GM21515 (cell line): ENCODE measurements around the gene RAB26.
"Not testable (repeated sequence)": the region's sequence is repeated elsewhere in the genome, so short reads cannot be mapped to it uniquely, and the experiment has no call there.

Source experiments
- ATAC-seq: cut with Tn5 transposase; IDR thresholded peaks from one replicate; pipeline ENCODE4 v1.9.1; 2021; ENCODE audit not compliant: unreplicated experiment

RAB26 gene

DNA sequence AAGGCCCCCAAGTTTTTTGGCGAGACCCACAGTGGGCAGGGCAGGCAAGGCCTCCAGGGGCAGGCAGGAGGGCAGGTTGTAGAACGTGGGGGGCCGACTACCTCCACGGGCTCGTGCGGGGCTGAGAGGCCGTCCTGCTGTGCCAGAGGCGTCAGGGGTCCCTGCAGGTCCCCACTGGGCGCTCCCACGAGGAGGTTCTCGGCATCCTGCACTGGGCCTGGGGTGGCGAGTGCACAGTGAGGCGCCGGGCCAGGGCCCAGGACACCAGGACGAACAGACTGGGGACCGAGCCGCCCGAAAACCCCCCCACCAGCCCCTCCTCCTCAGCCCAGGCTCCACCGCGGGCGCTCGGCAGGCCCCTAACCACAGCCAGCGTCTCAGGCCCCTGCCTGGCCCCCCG is 32.0 kb upstream of the RAB26 start:
- ATAC-seq = not testable (repeated sequence)

DNA sequence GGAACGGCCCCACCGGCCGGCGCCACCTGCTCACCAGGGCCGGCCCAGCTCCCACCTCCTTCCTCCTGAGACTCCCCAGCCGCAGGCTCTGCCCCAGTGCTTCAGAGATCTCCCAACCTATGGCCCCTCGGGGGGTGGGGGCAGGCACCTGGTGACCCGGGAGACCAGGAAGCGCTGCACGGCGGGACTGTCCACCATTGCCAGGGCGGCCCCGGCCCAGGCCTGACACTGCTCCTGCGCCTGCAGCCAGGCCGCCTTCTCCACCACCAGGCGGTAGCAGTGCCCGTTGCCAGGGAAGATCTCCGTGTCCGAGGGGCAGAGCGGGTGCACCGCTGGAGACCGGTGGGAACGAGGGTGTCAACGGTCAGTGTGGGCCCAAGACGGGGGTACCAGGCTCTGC is 31.1 kb upstream of the RAB26 start:
- not testable (repeated sequence) for ATAC-seq

DNA sequence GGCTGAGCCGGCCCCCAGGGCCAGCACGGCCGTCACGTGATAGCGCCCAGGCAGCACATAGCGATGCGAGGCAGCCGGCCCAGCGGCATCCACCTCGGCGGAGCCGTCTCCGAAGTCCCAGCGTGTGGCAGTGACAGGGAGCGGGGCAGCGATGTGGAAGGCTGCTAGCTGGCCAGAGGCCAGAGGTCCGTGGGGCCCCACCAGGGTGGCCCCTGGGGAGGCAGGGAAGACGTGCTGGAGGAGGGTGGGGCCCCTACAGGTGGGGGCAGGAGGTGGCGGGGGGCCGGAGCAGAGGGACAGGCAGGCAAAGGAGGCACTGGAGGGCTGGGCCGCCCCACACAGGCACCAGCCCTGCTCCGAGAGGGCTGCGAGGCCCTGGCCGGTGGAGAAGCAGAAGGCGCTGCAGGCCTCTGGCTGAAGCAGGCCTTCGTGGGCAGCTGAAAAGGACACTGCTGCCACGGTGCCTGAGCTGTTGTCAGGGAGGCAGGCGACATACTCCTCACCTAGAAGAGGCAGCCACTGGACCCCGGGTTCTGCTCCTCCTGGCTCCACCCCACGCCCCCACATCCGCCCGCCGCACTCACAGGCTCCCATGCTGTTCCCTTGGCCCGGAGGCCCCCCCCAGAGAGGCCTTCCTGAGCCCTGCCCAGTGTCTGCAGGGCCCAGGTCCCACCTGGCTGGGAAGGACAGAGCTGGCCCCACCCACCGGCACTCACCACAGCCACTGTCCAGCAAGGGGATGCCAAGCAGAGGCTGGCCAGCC is 30.3 kb upstream of the RAB26 start:
- ATAC-seq = not testable (repeated sequence)

DNA sequence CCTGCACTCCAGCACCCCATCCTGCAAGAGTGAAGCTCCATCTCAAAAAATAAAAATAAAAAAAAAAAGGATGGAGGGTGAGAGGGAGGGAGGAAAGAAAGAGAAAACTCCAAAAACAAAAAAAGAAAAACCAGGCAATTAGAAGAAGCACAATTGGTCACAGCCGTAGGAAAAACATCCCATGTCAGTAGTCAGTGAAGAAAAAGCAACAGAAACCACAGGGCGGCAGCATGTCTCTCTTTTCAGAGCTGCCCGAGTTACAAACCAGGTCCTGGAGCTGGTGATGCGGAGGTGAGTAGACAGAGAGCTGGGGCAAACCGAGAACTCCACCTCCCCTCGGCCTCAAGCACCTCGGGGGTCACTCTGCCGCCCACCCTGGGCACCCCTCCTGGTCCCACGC is 27.1 kb upstream of the RAB26 start:
- not testable (repeated sequence) for ATAC-seq

DNA sequence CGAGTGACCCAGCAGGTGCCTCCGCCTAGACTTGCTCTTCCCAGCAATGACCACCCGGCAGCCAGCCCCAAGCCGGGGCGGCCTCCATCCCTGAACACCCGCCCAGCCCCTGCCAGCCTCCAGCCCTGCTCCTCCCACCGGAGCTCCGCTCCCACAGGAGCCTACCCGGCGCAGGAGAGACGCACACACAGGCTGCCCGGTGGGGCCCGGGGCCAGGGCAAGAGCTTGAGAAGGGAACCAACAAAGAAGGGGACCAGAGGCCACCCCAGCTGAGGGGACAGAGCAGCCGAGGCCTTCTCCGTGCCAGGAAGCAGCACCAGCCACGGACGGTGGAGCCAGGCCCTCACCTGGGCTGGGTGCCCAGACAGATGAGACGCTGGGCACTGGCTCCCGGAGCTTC is 26.6 kb upstream of the RAB26 start:
- no peak for ATAC-seq

- no peak for ATAC-seq
Observed at GRCh38 chr16:2122429-2122828, 26.0 kb upstream of the RAB26 start.

DNA sequence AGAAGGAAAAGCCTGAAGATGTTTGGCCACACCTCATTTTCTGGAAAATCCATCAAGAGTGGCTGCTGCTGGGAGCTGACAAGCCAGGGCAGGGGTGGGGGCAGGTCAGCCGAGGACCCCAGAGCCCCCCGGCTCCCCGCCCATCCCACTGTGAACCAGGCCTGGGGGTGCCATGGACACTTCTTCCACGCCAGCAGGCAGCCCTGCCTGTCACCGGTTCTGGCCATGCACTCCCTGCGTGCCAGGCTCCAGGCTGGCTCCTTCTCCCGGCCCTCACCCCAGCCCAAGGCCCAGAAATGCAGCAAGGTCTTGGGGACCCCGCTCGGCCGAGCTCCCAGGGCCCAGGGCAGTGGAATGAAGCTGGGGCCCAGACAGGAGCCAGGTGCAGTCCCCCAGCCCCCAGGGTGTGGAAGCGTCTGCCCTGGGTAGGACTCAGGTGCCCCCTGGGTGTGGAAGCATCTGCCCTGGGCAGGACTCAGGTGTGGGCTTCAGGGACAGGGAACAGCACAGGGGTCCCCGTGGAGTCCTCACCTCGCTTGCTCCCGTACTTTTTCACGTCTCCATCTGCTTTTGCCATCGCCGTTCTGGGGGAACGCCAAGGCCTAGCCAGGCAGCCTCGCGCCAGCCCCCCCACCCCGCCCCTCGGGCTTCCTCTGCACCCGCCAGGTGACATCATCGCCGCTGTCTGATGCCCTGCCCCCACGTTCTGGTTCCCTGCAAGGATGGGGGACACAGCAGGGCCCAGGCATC is 25.3 kb upstream of the RAB26 start:
- not testable (repeated sequence) for ATAC-seq

DNA sequence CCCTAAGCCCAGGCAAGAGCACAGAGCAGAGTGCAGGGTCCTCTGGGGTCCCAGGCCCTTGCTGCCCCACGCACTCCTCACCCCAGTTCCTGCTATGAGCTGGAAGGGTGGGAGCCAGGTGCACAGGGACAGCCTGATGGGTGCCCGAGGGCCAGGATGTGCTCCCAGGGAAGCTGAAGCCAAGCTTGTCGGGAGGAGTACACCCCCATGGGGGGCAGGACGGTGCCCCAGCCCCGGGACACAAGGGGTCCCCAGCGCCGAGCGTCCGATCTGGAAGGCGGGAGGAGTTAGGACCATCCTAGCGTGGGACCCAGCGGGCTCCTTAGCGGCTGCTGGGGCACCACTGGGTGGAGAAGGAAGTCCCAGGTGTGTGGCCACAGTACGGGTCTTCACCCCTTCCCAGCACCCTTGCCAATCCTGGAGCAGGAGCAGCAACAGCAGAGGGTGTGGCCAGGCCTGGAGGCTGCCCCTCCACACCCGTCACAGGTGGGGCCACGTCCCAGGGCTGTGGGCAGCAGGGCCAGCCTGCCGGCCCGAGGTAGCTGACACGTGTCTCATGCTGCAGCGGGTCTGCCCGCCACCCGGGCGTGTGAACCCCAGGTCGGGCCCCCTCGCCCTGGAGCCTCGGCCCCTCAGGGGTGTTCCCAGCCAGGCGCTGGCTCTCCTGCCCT is 24.6 kb upstream of the RAB26 start:
- not testable (repeated sequence) for ATAC-seq

DNA sequence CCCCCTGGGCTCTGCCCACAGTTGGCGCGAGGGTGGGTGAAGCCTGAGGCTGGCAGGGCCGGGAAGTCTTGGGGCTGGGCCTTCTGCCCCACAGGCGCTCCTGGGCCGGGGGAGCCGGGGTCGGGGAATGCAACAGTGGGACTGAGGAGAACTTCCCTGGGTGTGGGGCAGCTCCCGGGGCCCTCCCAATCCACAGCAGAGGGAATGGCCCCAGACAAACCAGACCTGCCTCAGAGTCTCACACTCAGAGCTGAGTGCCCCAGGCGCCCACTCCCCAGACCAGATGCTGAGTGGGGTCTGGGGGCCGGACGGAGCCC is 24.1 kb upstream of the RAB26 start:
- not testable (repeated sequence) for ATAC-seq

DNA sequence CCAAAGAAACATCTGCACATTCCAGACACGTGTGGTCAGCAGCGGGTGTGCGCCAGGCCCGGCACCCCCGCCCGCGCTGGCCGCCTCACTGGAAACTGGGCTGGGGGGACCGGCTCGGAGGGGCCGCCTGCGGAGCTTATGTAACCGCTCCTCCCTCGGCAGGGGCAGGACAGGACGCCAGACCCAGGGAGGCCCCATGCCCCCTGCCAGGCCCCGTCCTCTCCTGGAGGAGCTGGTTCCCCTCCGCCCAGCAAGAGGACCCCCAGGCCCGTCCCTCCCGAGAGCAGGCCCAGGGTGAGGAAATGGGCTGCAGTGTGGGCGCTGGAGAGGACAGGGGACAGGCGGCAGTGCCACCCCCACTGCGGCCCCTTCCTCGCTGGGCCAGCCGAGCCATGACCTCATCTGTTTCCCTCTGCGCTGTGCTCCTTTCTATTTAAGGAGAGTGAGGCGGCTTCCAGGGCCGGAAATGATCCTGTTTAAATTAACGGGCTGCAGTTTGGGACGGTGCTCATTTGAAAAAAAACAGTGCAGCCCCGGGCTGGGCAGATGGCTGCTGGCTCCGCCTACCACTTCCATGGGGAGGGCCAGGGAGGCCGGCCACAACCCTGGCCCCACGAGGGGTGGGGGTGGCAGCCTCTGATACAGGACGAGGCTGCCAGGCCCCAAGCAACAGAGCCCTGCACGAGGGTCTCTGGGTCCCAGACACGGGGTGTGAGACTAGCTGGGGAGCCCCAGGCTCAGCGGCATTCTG is 23.6 kb upstream of the RAB26 start:
- not testable (repeated sequence) for ATAC-seq

GRCh38 chr16:2125609-2126008 is 22.8 kb upstream of the RAB26 start:
- ATAC-seq = not testable (repeated sequence)

GRCh38 chr16:2126161-2126743 is 22.2 kb upstream of the RAB26 start:
- ATAC-seq = not testable (repeated sequence)

GRCh38 chr16:2126928-2127556 is 21.4 kb upstream of the RAB26 start:
- not testable (repeated sequence) for ATAC-seq

DNA sequence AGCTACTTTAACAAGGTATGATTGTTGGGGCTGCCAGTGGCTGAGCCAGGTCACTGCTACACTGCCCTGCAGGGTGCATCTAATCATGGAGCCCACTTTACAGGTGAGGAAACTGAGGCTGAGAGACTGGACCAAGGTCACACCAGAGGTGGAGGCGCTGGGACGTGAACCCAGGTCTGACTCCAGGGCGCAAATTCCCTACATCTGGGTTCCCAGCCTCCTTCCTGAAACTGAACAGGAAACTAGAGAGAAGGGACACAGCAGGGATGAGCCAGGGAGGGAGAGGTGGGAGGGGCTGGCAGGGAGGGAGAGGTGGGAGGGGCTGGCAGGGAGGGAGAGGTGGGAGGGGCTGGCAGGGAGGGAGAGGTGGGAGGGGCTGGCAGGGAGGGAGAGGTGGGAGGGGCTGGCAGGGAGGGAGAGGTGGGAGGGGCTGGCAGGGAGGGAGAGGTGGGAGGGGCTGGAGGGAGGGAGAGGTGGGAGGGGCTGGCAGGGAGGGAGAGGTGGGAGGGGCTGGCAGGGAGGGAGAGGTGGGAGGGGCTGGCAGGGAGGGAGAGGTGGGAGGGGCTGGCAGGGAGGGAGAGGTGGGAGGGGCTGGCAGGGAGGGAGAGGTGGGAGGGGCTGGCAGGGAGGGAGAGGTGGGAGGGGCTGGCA is 20.7 kb upstream of the RAB26 start:
- ATAC-seq = not testable (repeated sequence)

- not testable (repeated sequence) for ATAC-seq
Observed at GRCh38 chr16:2129251-2129650, 19.2 kb upstream of the RAB26 start.

DNA sequence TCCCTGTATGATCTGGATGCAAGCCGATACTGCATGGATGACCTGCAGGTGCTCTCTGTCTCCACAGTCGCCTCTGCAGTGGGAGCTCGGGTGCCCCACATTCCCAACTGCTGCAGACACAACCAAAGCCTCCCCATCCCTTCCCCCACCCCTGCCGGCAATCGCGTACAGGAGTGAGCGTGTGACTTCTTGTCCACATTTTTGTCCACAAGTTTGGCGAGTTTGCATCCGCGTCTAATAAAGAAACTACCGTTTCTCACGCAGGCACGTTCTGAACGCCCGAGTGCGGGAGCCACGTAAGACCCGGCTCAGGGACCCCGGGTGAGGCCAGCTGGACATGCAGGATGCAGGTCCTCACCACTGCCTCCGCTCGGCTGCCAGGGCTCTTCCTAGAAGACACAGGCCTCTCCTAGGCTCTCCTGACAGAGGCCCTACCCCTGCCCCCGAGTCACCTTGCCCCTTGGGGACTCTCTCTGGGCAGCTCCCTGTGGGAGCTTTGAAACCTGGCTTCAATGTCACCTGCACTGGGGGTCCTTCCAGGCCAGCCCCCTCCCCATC is 18.5 kb upstream of the RAB26 start:
- not testable (repeated sequence) for ATAC-seq

DNA sequence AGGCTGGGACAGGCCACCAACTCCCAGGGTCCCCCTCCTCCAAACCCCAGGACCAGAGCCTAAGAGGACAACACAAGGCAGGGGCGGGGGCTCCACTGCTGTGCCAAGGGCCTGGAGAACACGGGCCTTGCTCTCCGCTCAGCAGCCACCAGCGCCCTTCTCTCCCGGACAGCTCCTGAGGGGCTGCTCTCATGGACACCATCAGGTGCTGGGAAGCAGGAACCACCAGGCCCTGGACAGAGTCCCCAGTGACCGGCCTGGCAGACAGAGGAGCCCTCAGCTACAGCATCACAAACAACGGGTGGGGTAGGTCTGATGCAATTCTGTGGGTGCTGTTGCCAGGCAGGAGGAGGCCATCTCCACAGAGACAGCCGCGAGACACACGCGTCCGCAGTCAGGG is 14.6 kb upstream of the RAB26 start:
- not testable (repeated sequence) for ATAC-seq

DNA sequence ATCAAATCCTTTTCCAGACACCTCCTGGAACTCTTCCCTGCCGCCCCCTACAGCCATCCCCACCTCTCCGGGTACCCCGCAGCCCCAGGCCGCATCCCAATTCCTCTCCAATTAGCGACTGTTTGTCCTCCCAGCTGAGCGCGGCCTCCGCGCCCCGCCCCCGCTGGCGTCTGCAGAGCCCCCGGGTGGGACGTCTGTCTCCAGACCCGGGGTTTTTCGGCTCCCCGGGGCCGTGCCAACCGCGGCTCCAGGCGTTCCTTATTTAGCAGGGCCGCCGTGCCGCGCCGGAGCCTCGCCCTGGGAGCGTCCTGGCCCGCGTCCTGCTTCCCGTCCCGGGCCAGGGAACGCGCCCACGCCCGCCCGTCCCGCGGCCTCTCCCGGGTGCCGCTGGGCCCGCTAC is 13.4 kb upstream of the RAB26 start:
- ATAC-seq = not testable (repeated sequence)

DNA sequence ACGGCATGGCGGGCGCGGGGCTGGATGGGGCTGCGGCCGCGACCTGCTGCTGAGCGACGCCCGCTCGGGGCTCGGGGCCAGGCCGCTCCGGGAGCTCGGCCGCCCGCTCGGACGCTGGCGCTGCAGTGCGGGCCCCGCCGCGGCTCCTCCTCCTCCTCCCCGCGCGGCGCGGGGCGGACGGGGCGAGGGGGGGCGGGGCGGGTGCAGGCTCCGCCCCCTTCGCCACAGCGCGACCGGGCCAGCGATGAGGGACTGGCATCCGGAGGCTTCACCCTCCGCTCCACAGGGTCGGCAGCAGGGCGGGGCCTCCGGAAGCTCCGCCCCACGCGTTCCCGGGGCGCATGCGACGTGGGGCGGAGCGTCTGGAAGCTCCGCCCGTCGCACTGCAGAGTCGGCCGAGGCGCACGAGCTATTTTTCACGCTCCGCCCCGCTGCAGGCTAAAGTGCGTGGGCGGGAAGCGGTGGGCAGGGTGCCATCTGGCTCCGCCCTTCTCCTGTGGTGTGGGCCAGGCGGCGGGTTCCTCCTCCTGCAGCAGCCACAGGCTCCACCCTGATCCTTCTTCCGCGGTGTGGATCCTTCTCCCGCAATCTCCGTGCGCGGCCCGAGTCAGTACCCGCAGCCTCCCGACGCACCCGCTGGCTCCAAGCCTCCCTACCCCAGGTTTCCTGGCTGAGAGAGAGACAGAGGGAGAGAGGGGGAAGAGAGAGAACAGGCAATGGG is 12.5 kb upstream of the RAB26 start, which contains the start of gene PKD1:
PKD1 (minus strand) TSS at position 129 of the 721 bp plus-strand sequence. CDS start 209 bp downstream, outside the sequence.
- ATAC-seq = not testable (repeated sequence)
